Occipital lobe (tissue), 2 donors: Measurements from ENCODE around the gene ENTPD2. TPM values are rescaled to one million over a fixed set of nuclear protein-coding genes. Genes with fewer than 3 reads are reported as not detected.
"Not testable (repeated sequence)": the region's sequence is repeated elsewhere in the genome, so short reads cannot be mapped to it uniquely, and the experiment has no call there.

Source experiments
- DNase-seq: peaks from one replicate; lab custom pipeline; 2025; lab: John Stamatoyannopoulos, UW
- total RNA-seq: library from RNA; depleted of rRNA; stranded (reverse); fragments of >200 nt; gene quantifications from one replicate; pipeline ENCODE4 v1.2.3, GENCODE V29; 2014

The ENTPD2 gene
- total RNA-seq, 1 donor from 2014 or later, result 0.16 TPM

DNA sequence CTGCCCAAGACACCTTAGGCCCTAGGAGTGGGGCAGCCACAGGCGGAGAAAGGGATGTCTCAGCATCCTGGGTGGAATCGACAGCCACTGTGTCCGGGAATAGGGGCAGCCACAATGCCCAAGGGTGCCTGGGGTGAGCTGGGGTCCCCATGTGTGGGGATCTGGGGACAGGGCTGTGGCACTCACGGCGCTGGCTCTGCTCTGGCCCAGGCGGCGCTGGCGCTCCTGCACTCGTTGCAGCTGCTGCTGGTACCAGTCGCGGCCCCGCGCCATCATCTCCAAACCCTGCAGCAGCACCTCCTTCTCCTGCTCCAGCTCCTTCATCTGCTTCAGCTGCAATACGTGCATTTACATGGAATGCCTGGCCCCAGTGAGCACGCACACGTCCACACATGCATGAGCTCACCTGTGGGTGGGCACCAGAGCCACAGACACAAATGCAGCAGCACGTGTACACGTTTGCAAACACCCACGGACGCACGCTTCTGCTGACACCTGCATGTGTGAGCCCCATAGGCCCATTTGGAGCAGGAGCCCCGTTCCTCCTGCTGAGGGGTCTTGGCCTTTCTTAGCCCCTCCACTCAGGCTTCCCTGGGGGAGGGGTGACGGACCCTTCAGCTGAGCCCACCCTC, 11.6 kb upstream of the ENTPD2 start:
- DNase-seq, result no peak

DNA sequence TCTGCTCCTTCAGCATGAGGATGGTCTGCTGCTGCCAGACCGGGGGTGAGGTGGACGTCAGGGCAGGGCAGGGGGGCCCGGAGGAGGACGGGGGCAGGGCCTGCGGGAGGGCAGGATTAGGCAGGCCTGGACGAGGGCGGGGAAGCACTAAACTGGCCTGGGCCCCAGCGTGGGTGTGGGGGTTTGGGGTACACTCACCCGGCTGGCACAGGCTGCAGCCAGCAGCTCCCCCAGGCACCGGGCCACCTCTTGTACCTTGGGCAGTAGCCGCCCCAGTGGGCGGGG, 11.0 kb upstream of the ENTPD2 start:
- DNase-seq, result no peak

DNA sequence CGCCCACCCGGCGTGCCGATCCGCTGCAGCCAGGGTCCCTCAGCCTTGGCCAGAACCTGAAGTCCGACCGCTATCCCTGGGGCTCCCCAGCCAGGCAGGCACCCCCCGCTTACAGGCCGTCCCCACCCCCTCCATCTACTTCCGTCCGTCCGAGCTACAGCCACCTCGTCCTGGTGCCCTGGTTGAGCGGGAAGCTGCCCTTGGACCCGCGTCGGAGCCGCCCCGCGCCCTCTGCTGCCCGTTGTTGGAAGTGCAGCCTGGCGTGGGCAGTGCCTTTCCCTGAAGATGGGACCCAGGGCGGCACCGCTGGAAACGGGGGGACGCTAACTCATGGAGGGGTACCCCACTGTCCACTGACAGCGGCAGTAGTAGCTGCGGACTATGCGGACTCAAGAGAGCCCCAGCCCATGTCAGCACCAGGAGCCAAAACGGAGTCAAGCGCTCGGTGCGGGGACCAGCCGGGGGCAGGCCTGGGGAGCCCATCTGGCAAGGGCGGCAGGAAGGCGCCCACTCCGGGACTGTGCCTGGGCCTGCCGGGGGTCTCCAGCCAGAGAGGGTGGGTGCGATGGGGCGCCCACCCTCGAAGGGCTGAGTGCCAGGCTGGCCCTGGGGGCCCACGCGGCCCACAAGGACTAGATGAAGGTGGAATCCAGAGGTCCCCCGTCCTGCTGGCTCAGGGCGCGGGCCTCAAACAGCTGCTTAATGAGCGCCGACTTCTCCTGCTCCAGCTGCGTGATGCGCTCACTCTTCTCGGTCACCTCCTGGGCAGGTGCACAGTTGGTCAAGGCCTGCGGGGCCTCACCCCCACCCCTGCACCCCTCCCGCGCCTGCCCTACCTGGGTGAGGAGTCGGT, 10.4 kb upstream of the ENTPD2 start:
- DNase-seq, result peak; percentile 25

DNA sequence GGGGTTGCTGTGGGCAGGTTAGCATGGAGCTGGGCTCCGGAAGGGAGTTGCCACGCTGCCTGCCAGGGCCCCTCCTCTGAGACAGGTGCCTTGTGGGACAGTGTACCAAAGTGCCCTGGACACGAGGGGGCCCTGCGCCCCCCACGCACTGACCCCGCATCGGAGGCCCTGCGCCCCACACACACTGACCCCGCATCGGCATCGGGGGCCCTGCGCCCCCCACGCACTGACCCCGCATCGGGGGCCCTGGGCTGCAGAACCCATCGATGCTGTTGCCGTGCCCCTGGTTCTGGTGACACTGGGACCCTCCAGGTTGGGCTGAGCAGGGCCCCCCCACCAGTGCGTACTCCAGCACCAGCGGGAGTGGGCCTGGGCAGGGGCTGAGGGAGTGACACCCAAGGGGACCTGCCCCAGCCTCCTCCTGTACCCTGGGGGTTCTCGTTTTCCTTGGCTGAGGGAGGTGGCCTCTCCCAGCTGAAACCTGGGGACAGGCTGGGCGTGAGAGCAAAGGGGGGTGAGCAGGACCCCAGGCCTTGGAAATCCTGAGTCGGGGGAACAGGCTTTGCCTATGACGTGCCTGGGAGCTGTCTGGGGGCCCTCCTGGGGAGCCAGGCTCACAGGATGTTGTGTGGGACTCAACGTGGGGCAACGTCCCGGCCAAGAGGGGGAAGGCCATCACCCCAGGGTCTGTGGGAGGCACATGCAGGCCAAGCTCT, 9.6 kb upstream of the ENTPD2 start:
- no peak for DNase-seq

DNA sequence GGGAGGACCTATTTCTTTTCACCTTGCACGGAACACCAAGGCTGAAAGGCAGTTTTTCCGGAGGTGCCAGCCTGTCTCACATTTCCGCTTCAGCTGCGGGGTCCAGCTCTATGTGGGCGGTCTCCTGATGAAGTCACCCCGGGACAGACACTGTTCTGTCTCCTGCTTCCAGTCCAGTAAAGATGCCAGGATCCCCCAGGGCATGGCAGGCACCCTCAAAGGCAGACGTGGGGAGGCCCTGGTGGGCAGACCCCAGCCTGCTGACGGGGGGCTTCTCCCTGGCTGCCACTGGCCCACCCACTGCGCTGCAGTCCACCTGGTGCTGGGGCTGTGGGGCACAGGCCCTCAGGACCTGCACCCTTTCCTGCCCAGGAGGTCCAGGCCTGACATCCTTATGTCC, 8.9 kb upstream of the ENTPD2 start:
- not testable (repeated sequence) for DNase-seq

DNA sequence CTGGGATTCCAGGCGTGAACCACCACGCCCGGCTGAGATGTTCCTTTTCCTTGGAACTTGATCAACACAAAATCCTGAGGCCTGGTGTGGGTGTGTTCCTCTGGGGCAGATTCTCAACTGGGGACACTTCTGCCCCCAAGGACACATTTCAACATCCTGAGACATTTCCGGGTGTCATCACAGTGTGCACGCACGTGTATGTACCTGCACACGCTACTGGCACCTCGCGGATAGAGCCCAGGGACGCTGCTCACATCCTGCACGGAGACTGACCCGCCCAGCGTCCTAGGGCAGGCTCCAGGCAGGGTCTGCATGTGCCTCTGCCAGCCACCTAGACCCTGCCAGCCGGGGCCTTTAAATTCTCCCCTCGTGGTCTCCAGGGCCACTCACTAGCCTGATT, 8.5 kb upstream of the ENTPD2 start:
- DNase-seq, result no peak

DNA sequence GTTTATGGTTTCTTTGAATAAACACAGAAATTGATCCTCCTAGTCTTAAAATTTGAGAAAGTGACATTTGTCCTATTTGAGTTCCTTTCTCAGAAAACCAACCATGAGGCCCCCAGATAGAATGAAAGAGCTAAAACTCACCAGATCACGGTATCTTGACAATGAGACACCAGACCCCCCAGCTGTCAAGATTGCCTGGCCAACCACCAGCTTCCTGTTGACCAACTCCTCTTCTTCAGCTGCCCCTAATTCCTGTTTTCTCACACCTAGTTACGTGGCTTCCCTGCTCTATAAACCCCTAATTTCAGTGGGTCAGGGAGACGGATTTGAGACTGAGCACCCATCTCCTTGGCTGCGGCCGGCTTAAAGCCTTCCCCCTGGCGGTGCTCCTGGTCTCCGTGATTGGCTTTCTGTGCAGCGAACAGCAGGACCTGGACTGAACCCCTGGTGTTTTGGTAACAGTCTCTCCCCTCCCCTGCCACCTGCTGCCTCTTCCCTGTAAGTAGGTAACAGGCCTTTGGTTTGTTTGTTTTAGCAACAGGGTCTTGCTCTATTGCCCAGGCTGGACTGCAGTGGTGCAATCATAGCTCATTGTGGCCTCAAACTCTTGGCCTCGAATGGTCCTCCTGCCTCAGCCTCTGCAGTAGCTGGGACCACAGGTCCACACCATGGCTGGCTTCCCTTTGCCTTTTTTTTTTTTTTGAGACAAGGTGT, 4.8 kb upstream of the ENTPD2 start:
- no peak for DNase-seq

DNA sequence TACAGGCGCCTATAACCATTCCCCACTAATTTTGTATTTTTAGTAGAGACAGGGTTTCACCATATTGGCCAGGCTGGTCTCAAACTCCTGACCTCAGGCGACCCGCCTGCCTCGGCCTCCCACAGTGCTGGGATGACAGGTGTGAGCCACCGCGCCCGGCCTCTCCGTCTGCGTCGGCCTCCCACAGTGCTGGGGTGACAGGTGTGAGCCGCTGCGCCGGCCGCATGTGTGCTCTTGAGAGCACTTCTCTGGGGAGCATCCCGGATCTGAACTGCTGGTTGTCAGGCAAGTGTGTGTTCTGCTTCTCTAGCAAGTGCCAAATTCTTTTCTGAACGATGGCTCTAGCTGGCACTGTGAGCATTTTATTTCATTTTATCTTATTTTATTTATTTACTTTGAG, 3.7 kb upstream of the ENTPD2 start:
- no peak for DNase-seq

DNA sequence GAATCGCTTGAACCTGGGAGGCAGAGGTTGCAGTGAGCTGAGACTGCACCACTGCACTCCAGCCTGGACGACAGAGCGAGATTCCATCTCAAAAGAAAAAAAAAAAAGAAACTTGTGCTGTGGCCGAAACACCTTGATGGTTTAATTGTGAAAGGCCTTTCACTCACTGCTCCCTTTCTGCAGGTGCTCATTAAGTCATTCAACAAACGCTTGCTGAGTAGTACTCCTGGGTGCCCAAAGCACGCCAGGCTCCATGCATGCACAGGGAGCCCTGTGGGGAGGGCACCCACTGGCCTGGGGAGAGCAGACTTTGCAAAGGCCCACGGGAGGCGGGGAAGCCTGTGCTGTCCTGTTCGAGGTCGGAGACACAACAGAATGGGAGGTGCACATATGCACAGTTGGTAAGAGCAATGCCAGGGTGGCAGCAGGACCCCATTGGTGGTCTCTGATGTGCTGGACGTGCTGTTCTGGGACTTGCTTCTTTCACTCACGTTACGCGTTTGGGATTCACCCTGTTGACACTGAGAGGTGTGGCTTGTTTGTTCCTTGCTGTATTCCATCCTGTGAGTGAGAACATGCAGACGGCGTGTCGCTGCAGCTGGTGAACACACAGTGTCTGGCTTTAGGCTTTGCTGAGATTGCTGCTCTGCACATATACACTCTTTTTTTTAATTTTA, 3.0 kb upstream of the ENTPD2 start:
- DNase-seq, result no peak

DNA sequence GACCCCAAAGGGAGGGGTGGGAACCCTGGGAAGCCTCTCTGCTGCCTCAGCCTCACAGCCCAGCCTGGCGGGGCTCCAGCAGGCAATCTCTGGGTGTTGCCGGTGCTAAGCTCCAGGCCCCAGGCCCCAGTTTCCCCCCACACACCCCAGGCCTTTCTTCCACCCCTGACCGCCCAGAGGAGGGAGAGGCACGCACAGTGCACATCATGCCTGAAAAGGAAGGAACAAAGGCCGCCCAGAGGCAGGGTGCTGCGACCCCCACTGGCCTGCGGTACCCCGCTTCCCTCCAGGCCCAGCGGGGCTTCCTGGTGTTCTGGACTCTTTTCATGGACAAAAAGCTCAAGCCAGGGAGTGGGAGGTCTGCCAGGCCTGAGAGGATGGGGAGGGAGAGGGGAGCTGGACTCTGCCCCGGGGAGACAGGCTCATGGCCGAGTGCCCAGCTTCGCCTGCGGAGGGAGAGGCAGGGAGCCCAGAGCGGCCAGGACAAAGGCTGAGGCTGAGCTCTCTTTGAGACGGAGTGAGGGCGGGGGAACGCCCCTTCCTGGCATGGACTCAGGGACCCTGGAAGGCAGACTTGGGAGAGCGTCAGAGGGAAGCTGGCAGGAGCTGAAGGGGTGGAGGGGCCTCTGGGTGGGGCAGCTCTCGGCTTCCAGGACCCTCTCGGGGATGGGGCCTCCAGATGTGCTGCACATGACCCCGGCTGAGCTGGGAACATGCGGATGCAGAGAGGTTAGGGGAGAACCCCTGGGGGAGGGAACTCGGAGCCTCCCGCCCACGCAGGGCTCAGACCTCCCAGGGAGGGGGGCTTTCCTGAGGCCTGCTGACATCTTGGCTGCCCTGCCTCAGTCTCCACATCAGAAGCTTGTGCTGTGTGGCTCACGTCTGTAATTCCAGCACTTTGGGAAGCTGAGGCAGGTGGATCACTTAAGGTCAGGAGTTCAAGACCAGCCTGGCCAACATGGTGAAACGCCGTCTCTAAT, 1.8 kb upstream of the ENTPD2 start:
- peak; percentile 85 for DNase-seq

DNA sequence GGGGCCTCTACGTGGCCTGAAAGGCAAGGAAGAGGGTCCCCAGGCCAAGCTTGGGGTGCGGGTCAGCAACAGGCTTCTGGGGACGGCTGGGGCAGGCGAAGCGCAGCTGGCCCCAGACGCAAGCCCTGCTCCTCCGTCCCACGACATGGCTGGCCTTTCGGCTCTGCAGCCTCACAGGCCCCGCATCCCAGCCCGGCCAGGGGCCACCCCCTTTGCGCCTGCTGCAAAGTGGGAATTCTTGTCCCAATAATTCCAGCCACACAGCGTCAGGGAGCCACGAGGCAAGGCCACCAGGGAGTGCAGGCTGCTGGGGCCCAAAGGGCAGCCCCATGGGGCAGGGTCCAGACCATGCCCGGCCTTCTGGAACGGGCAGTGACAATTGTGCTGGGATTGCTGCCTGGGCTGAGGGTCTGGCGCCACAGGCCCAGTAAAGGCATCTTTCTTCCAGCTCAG, 1.1 kb upstream of the ENTPD2 start:
- DNase-seq, result no peak

DNA sequence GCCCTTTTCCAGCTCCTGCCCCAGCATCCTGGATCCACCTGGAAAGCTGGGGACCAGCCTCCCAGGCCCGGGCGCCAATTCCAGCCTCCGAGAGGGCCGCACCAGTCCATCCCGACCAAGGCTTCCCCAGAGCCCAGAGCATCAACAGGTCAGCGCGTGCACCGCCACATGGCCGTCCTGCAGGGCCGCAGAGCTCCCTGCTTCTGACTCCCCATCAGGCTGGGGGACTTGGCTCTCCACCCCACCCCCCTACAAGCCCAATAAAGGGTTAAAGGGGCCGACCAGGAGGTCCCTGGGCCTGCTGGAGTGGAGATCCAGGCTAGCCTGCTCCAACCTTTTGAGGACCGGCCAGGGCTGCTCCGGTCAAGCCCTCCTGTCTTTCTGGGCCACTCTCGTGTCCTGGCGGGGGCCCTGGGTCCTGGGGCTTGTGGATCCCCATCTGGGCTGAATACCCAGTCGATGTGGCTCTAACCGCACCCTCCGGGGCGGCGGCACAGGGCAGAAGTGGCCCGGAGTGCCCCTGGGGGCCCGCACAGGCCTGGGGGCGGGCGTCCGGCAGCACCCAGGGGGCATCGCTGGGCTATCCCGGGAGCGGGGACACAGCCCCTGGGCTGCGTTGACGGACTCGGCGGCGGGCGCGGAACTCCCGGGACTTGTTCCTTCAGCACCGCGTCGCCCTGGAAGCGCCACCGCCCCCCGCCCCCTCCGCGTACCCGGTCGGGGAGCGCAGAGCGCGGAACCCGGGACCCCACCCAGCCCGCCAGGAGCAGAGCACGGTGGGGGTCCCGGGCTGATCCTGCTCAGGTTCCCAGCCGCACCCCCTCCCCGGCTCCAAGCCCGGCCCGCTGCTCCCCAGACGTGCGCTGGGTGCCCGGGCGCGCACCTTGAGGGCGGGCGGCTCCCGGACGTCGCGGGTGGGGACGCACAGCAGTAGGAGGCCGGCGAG, 590 bp downstream of the ENTPD2 start:
- DNase-seq, result no peak

DNA sequence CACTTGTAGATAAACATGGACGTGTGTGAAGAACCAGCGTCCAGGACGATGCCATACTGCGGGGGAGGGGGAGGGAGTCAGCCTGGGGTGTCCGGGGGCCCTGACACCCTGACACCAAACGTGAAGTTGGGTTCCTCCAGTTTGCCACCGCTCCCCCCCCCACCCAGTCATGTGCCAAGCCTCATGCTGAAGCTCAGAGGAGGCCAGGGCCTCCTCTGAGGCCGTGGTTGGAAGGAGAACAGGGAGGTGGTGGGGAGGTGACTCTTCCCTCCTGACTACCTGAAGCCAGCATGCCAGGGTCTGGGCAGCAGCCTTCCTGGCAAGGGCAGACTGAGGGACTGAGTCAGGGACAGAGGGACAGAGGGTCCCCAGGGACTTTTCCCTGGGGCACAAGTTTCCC, 1.6 kb downstream of the ENTPD2 start:
- DNase-seq, result no peak

DNA sequence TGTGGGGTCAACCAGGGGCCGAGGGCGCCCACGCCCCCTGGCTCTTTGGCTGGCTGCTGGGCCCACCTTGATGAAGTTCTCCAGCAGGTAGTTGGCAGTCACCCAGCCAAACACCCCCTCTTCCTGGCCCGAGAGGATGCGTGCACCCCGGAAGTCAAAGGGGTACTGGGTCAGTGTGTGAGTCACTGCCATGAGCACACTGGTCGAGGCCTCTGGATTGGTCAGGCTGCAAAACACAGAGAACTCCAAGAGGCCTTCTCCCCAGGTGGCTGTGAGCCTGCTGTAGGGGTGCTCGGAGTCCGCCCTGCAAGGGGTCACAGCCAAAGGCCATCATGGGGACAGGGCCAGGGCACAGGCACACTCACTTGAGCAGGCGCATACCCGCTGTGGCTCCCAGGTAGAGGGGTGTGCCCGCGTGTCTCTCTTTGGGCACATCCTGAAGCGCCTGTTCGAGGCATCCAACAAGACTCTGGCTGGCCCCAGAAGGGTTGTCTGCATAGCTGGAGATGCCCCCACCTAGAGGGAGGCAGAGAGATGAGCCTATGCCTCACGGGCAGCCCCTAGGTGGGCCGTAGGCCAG, 2.6 kb downstream of the ENTPD2 start:
- DNase-seq, result no peak

DNA sequence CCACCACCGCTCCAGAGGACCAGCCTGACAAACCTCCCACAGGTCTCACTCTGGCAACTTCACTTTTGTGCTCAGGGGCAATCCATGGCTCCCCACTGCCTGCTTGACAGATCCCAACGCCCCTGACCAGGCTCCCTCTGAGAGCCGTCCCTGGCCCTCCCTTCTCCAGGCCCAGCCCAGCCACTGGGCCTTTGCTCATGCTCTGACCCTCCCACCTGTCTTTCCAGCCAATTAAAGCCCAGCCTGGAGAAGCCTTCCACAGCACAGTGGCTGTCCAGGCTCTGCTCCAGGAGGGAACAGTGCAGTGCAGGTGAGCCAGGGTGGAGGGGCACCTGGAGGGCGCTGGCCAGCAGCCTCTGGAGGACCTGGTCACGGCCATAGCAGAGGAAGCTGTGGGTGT, 3.3 kb downstream of the ENTPD2 start:
- no peak for DNase-seq

DNA sequence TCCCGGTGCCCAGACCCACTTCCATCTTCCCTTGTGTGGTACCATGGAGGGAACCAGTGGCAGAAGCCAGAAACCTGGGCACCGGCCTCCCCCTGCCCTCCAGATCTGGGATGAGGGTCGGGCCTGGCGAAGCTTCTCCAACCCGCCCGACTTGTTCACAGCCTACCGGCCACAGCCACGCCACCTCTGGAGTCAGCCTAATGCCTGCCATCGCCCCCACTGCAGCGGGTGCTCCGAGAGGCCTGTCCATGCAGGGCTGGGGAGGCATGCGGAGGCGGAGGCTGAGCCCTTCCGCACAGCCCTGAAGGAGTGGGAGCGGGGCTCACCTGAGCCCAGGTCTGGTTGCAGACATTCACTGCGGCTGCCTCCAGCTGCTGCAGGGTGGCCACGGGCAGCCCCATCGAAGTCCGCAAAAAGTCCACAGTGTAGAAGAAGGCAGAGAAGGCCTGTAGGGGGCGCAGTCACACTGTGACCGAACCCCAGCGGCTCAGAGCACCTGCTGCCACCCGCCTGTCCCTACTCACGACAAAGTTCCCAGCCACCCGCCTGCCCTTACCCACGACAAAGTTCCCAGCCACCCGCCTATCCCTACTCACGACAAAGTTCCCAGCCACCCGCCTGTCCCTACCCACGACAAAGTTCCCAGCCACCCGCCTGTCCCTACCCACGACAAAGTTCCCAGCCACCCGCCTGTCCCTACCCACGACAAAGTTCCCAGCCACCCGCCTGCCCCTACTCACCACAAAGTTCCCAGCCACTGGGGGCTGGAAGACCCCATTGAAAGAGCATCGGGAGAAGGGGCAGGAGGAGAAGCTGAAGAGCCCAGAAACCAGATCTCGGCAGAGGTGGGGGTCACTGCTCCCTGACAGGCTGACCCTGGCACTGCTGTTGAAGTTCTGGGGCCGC, 4.1 kb downstream of the ENTPD2 start:
- DNase-seq, result no peak

DNA sequence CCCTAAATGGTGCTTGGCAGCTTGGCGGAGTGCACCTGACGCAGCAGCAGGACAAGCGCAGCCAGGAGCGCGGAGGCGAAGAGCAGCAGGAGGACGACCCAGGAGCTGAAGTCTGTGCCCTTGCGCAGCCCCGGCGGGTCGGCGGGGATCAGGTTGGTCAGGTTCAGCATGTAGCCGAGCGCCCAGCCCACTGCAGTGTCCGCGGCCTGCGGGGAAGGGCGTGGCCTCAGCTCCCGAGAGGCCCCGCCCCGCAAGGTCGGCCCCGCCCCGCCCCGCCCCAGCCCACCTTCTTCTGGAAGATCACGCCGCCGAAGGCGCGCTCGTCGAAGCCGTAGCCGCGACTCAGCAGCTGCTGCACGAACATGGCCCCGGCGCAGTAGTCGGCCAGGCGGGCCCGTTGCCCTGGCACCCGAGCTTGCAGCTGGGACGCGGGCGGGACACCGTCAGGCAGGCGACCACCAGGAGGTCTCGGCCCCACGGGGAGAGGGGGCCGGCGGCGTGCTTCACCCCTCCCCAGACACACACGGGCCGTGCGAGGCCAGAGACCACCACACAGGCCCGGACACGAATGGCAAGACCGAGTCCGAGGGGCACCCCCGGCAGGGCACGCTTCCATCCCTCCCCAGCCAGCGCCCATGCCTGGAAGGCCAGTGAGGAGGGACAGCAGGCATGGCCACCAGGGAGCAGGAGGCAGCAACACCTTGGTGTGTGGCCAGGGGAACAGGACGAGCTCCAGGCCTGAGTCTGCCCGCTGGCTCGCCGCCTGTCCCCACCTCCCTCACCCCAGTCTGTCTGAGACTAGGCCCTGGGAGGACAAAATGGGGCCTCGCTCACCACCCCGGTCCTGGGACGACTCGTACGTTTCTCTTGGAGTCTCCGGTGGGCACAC, 5.0 kb downstream of the ENTPD2 start:
- DNase-seq, result no peak
